ENCODE results near the gene CFAP73.
"Not testable (repeated sequence)": the region's sequence is repeated elsewhere in the genome, so short reads cannot be mapped to it uniquely, and the experiment has no call there.

Gene CFAP73

GRCh38 chr12:113115455-113116126, 33.9 kb upstream of the CFAP73 start:
- DNase-seq: no peak
- no peak overlapping the region for H3K27ac ChIP-seq
- in situ Hi-C loops (cut with HindIII; ENCODE audit: low pct_ligation_motif_present, low sequenced_read_pairs): no loop called here
- H3K27me3 ChIP-seq (replicated peaks): peaks cover 14% of the 10 kb centered on the region
- no peaks in the 10 kb centered on the region for H3K36me3 ChIP-seq (replicated peaks)
- no peak for TF ChIP-seq CTCF (IDR thresholded peaks at IDR 0.05; ENCODE audit: low read depth, low read length, missing control alignments)
- H3K4me3 ChIP-seq (ENCODE audit: low read depth, low read length): no peak overlapping the region

GRCh38 chr12:113116875-113117274, 32.6 kb upstream of the CFAP73 start:
- DNase-seq: no peak
- no peak overlapping the region for H3K27ac ChIP-seq
- in situ Hi-C loops (cut with HindIII; ENCODE audit: low pct_ligation_motif_present, low sequenced_read_pairs): no loop called here
- H3K4me3 ChIP-seq (ENCODE audit: low read depth, low read length): no peak overlapping the region
- peaks cover 12% of the 10 kb centered on the region for H3K27me3 ChIP-seq (replicated peaks)
- H3K36me3 ChIP-seq (replicated peaks): no peaks in the 10 kb centered on the region
- no peak for TF ChIP-seq CTCF (IDR thresholded peaks at IDR 0.05; ENCODE audit: low read depth, low read length, missing control alignments)

GRCh38 chr12:113117684-113118083, 31.8 kb upstream of the CFAP73 start:
- in situ Hi-C loops (cut with HindIII; ENCODE audit: low pct_ligation_motif_present, low sequenced_read_pairs); DNase-seq; H3K27ac ChIP-seq; H3K4me3 ChIP-seq (ENCODE audit: low read depth, low read length); H3K36me3 ChIP-seq (replicated peaks); H3K27me3 ChIP-seq (replicated peaks): not testable (repeated sequence)

- Histone ChIP-seq H3K36me3 (replicated peaks) (no peaks in the 10 kb centered on the region), H3K27ac (no peak overlapping the region), H3K27me3 (replicated peaks) (peaks cover 4% of the 10 kb centered on the region), H3K4me3 (ENCODE audit: low read depth, low read length) (no peak overlapping the region)
- in situ Hi-C loops (cut with HindIII; ENCODE audit: low pct_ligation_motif_present, low sequenced_read_pairs): no loop called here
- TF ChIP-seq CTCF (IDR thresholded peaks at IDR 0.05; ENCODE audit: low read depth, low read length, missing control alignments): no peak
- no peak for DNase-seq
Measured at GRCh38 chr12:113118142-113118541, 31.4 kb upstream of the CFAP73 start.

GRCh38 chr12:113119980-113120669, 29.4 kb upstream of the CFAP73 start:
- in situ Hi-C loops (cut with HindIII; ENCODE audit: low pct_ligation_motif_present, low sequenced_read_pairs): no loop called here
- no peaks in the 10 kb centered on the region for H3K36me3 ChIP-seq (replicated peaks)
- H3K27ac ChIP-seq: no peak overlapping the region
- TF ChIP-seq CTCF (IDR thresholded peaks at IDR 0.05; ENCODE audit: low read depth, low read length, missing control alignments): no peak
- no peak overlapping the region for H3K4me3 ChIP-seq (ENCODE audit: low read depth, low read length)
- no peaks in the 10 kb centered on the region for H3K27me3 ChIP-seq (replicated peaks)
- no peak for DNase-seq

- Histone ChIP-seq H3K27ac (no peak overlapping the region), H3K4me3 (ENCODE audit: low read depth, low read length) (no peak overlapping the region), H3K36me3 (replicated peaks) (no peaks in the 10 kb centered on the region), H3K27me3 (replicated peaks) (no peaks in the 10 kb centered on the region)
- DNase-seq: no peak
- in situ Hi-C loops (cut with HindIII; ENCODE audit: low pct_ligation_motif_present, low sequenced_read_pairs): no loop called here
- TF ChIP-seq CTCF (IDR thresholded peaks at IDR 0.05; ENCODE audit: low read depth, low read length, missing control alignments): no peak
Measured at GRCh38 chr12:113120670-113121370, 28.7 kb upstream of the CFAP73 start.

Data from brain microvascular endothelial cell (primary cell).